ENCODE measurements around the gene TMC2.
"Not testable (repeated sequence)": the region's sequence is repeated elsewhere in the genome, so short reads cannot be mapped to it uniquely, and the experiment has no call there.

Gene TMC2

DNA sequence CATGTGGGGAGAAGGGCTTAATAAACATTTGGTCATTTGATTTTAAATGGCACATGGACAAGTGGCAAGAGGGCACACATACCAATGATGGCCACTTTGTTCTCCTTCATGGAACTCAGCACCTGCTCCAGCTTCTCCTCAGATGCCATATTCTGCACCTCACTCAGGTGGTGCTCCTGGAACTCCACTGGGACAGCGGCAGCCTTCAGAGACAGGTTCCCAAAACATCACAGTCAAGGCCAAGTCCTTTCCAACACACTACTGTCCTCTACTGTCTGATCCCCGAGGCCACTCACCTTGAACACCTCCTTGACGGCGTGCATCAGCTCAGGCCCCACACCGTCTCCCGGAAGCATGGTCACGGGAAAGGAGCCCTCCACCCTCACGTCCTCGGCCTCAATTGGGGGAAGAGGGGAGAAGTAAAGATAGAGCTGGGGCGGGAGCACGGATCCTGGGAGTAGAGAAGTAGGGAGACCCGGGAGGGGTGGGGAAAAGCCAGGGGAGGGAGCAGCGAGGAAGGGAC is 127.1 kb downstream of the TMC2 start:
- no peak for DNase-seq (ENCODE audit: low read depth in 2 of 2)

DNA sequence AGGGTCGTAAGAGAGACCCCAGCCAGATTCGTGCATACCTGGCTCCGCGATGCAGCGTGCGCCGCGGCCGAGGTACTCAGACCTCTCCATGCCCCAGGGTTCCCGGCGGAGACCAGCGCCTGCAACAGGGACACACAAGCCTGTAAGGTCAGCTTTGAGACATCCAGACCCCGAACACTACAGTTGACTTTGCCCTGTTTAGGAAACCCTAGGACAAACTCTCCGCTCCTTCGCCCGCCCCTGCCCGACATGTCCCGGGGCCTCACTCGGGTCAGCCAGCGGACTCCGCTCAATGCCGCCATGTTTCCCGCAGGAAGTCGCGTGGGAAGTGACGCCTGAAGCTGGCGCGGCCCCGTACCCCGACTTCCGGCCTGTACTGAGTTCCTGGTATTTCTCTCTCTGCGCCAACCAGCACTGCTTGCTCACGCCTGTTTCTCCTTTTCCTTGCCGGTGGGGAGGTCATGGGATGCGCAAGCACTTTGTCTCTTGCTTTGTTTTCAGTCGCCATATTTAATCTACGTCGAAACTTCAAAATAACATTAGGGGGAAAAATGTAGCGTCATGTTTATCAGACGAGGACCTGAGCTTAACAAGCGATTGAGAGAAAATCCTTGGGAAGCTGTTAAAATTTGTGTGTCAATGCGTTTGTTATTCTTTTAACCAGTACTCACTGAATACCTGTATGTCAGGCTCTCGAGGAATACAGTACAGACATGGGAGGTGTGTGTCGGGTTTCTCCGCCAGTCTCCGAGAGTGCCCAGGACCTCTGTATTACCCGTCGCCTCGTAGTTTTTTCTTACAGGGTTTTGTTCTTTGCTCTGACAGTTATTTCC is 127.7 kb downstream of the TMC2 start, which contains the start of gene IDH3B:
IDH3B (minus strand) TSS at position 330 of the 833 bp plus-strand sequence; CDS start at position 302, 28 bp downstream.
- peak; percentile 87 to 88 for DNase-seq (ENCODE audit: low read depth in 2 of 2)

DNA sequence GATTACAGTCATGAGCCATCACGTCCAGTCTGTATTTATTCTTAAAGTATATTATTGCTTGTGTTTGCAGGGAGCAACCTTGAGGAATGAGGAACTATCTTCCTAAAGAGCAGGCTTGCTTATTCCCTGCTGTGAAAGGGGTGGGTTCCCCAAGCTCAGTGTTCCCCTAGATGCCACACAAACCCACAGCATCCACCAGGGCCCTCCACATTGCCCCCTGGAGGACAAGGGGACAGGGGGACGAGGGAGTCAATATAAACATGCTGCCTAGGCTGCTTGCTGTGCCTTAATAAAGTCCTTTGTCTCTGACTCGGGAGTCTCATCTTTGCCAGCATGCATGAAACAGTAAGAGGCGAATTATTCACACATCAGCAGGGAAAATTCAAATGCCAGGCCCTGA is 135.6 kb downstream of the TMC2 start:
- DNase-seq (ENCODE audit: low read depth in 2 of 2): no peak

DNA sequence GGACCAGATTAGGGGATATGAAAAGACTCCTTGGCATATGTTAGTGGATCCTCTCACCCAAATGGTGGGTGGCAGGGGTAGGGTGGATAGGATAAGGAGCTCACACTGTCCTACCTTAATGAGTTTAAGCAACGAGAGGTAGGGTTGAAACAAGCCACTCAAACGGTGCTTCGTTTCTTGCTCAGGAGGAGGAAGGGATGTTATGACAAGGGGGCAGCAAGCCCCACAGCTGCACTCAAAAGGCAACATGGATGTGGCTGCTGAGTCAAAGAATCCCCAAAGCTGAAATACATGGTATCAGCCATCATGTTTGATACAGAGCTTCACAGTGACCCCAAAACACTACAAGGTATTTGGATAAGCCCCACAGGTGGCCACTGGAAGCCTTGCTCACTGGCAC is 136.1 kb downstream of the TMC2 start:
- no peak for DNase-seq (ENCODE audit: low read depth in 2 of 2)

DNA sequence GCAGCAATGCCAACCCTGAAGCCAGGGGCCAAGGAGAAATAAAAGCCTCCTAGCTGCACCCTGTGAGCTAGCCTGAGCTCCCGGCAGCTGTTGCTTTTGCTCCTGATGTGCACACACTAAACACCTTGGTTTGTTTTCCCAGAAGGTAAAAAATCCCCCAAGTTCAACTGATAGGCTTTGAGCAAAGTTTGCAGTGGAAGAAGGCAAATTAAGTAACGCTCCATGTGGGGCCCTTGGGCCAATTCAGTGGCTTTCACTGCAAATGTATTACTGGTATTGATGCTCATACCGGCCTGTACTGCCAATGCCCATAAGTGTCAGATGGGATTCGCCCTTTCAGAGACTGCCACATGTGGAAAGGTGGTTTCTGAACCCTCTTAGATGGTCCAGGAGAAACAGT is 137.1 kb downstream of the TMC2 start:
- no peak for DNase-seq (ENCODE audit: low read depth in 2 of 2)

DNA sequence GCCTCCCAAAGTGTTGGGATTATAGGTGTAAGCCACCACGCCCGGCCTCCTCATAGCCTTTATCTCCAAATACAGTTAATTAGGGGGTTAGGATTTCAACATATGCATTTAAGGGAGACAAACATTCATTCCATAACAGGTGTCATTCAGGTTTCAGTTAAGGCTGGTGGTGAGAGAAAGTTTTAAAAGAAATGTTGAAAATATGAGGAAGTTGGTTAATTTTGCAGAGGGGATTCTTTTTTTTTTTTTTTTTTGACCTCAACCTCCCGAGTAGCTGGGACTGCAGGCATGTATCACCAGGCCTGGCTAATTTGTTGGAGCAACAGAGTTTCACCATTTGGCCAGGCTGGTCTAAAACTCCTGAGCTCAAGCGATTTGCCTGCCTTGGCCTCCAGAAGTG is 143.7 kb downstream of the TMC2 start:
- DNase-seq (ENCODE audit: low read depth in 2 of 2): no peak

DNA sequence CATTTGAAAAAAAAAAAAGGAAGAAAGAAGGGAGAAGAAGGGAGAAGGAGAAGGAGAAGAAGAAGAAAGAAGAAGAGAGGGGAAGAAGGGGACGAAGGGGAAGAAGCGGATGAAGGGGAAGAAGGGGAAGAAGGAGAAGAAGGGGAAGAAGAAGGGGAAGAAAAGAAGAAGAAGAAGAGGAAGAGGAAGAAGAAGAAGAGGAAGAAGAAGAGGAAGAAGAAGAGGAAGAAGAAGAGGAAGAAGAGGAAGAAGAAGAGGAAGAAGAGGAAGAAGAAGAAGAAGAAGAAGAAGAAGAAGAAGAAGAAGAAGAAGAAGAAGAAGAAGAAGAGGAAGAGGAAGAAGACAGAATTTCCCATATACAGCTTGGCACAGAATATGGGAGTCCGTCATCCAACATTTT is 145.7 kb downstream of the TMC2 start:
- not testable (repeated sequence) for DNase-seq (ENCODE audit: low read depth in 2 of 2)

DNA sequence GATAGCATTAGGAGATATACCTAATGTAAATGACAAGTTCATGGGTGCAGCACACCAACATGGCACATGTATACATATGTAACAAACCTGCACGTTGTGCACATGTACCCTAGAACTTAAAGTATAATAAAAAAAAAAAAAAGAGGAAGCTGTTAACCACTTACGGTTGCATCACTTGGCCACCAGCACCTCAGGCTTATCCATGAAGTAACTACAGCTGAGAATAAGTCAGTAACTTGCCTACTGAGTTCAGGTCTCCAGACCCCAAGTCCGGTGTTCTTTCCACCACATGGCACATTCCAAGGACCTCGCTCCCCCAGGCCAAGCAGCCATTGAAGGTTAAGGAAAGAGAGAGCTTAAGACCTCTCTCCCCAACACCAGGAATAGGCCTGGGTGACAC is 148.4 kb downstream of the TMC2 start:
- DNase-seq (ENCODE audit: low read depth in 2 of 2): not testable (repeated sequence)

DNA sequence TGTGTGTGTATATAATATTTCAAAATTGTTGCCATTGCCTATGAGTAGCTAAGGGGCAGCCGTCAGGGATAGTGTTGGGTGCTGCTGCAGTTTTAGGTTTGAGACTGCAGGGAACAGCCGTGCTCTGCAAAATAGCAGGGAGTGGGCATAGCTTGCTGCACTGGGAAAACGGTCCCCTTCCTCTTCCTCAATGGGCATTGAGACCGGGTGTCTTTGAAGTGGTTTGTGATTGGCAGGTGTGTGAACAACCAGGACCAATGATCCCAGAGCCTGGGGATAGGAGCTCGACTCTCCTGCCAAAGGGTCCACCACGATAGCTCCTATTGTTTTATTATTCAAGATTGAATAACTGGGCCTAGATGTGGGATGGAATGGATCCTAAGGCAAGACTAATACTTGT is 151.1 kb downstream of the TMC2 start:
- DNase-seq (ENCODE audit: low read depth in 2 of 2): no peak

DNA sequence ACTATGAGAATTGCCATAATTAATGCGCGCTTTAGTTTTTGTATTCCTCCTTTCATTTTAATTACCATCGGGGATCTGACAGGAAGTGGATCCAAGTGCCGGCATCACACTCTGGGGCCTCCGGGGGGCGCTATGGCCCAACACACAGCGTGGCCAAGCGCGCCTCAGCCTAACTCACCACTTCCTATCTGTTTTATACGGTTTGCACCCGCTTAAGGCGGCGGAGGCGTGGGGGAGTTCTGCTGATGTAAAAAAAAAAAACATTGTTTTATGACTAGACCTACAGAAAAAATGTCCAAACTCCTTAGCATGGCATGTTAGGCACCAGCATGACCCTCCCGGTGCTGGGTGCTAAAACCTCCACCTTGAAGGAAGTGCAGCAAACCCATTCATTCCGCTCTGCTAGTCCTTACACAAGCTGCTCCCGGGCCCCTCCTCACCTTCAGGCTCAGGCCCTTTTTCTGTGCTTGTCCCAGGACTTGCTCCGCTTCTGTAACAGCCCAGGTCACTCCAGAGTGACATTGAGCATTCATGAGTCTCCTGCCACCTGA is 151.7 kb downstream of the TMC2 start:
- peak; percentile 62 for DNase-seq (ENCODE audit: low read depth in 2 of 2)

DNA sequence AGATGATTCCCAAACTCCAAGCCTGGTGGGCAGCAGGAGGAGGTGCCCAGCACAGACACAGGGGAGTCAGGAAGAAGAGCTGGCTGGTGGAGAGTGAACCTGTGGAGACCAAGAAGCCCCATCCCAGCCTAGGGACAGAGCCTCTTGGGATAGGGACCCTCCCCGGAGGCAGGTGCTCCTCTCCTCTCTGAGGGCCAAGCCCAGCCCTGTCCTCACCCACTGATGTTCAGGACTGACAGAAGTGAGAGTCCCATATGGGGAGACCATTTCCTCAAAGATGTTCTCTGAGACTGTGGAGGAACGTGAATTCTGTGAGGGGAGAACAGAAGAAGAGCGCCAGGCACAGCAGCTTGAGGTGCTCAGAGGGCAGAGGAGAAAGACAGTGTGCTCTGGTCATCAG is 153.8 kb downstream of the TMC2 start:
- DNase-seq (ENCODE audit: low read depth in 2 of 2): no peak

DNA sequence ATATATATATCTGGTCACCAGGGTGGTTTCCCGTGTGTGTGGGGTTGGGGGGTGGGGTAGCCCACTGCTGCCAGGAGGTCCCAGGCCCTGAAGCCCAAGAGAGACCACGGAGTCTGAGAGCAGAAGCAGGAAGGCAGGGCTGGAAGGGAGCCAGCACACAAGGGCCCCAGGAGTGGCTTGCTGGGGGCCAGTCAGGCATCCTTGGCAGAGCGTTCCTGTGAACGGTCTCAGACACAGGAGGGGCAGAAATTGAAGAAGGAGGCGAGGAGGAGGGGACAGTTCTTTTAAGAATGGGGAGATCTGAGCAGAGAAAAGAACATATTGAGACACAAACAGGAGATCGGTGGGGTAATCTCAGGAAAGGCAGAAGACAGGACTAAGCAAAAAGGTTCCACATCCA is 154.3 kb downstream of the TMC2 start:
- no peak for DNase-seq (ENCODE audit: low read depth in 2 of 2)

DNA sequence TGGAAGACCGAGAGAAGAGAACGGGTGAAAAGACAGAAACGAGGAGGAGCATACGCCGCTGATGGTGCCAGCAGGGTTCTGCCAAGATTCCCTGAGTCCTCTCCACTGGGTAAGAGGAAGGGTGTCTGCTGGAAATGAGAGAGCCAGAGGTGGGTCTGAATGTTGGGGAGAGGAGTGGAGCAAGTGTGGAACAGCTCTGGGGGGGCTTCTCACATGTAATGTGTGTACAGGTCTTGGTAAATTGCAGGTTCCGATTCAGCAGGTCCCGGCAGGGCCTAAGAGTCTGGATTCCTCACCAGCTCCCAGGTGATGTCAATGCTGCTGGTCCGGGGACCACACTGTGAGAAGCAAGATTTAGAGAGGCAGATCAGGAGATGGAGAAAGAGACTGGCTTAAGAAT is 154.8 kb downstream of the TMC2 start:
- DNase-seq (ENCODE audit: low read depth in 2 of 2): no peak
